Measurements from ENCODE around the gene TATDN3. TPM values are rescaled to one million over a fixed set of nuclear protein-coding genes. Genes with fewer than 3 reads are reported as not detected.

Gene TATDN3
- total and polyA plus RNA-seq, 2 of the 4 experiments (the other 2 are of a cell fraction) = 4.9 to 12.0 TPM

DNA sequence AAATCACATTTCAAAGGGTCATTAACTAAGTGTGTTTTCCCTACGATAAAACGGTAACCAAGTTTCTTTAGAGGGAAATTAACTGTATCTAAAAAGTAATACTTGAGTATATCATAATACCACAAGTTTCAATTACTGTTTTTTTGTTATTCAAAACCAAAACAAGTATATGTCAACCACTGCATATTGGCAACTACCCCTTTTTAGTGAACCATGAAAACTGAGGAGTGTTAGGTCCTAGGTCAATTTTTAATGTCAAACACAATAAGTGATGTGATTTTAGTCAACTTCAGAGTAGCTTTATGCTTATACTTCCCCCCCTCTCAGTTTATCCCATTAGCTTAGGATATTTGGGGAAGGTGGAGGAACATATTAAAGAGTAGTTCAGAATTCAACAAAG lies 10.5 kb upstream of the TATDN3 start:
- Histone ChIP-seq H4K20me1 (ENCODE audit: insufficient read depth, low read length) (no peaks in the 10 kb centered on the region), H3K14ac (replicated peaks; ENCODE audit: low read depth, low read length) (no peak overlapping the region), H3K27ac (ENCODE audit: insufficient read depth, low read length) (no peak overlapping the region), H3K79me1 (ENCODE audit: low read depth in 1 of 2, low read length in 2 of 2) (peaks cover 3 to 7% of the 10 kb centered on the region in 2 experiments; a peak in 2 of 4 replicates), H2BK120ac (ENCODE audit: low read depth, low read length) (no peak overlapping the region), H2BK15ac (ENCODE audit: low read depth, low read length) (no peak overlapping the region), H3K56ac (ENCODE audit: extremely low read depth, insufficient read depth, low read length) (no peak overlapping the region), H3K9me3 (ENCODE audit: control insufficient read depth, insufficient read depth, low read length) (no peaks in the 10 kb centered on the region), H3K27me3 (ENCODE audit: control insufficient read depth, insufficient read depth, low read length) (no peaks in the 10 kb centered on the region), H3K4me2 (ENCODE audit: low read depth, low read length) (no peak overlapping the region), H2BK5ac (ENCODE audit: low read depth, low read length, poor library complexity, severe bottlenecking) (no peak overlapping the region), H4K8ac (ENCODE audit: low read depth in 2 of 2, low read length in 2 of 2) (no peak overlapping the region), H3K4ac (ENCODE audit: low read depth, low read length) (no peak overlapping the region), H2BK20ac (ENCODE audit: low read depth, low read length) (no peak overlapping the region), H4K5ac (ENCODE audit: low read depth, low read length) (no peak overlapping the region), H3K36me3 (ENCODE audit: control insufficient read depth, insufficient read depth, low read length) (peaks cover 2% of the 10 kb centered on the region; the same call in 1 of the 2 replicates), H3K9me1 (ENCODE audit: insufficient read depth, low read length) (no peaks in the 10 kb centered on the region), H3K23ac (ENCODE audit: low read depth, low read length) (no peak overlapping the region), H2AK5ac (ENCODE audit: low read depth, low read length) (no peak overlapping the region), H2AK9ac (replicated peaks; ENCODE audit: low read depth, low read length, poor library complexity) (no peak overlapping the region), H3K18ac (ENCODE audit: low read depth, low read length) (no peak overlapping the region), H2AFZ (replicated peaks; ENCODE audit: low read length, poor library complexity) (no peak overlapping the region), H3K9ac (ENCODE audit: low read depth, low read length) (no peak overlapping the region), H3K4me1 (ENCODE audit: control insufficient read depth, insufficient read depth, low read length) (0 out of 2 replicates have a peak, but pooled peaks cover 2% of the 10 kb centered on the region), H3K4me3 (ENCODE audit: insufficient read depth, low read depth, low read length) (no peak overlapping the region), H4K91ac (ENCODE audit: insufficient read depth, low read depth, low read length) (no peak overlapping the region)
- ATAC-seq (ENCODE audit: low read depth) (no peak), DNase-seq (no peak)
- in situ Hi-C loops (cut with MboI; ENCODE audit: low sequenced_read_pairs) = loop anchor here (10.0 kb wide), 1 partner anchor 116 kb away; no protein-coding TSS in a partner anchor
- intact Hi-C loops (cut with micrococcal nuclease) = loop anchor here (10.0 kb wide), 1 partner anchor 716 kb away; no protein-coding TSS in a partner anchor
- WGBS, 2 experiments (ENCODE audit: extremely low coverage in 2 of 2, insufficient read length in 1 of 2) = no CpG with 5 or more reads among the region's 2 CpGs
- TF ChIP-seq CHD1 (IDR thresholded peaks at IDR 0.05; ENCODE audit: low read depth, low read length) (no peak), RCOR1 (IDR thresholded peaks at IDR 0.05; ENCODE audit: insufficient replicate concordance, low read length) (no peak), RAD21 (IDR thresholded peaks at IDR 0.05; ENCODE audit: low read length) (no peak), RFX5 (IDR thresholded peaks at IDR 0.05; ENCODE audit: low read depth, low read length) (no peak)
- ChIA-PET CTCF (interaction anchor here (1.1 to 1.5 kb wide), 3 partner anchors 32 to 325 kb away, joined by 5 to 6 read pairs (median 6); no protein-coding TSS in a partner anchor), POLR2A (ENCODE audit: unreplicated experiment) (no interaction called here)
- dilution Hi-C loops (cut with HindIII; ENCODE audit: low sequenced_read_pairs, unreplicated experiment) = no loop called here
- no TSS peak for BruUV-seq (replicated peaks)

All from IMR-90 (cell line).